Pancreas (tissue), 10 donors: ENCODE data around the gene TMCO6. TPM values are rescaled to one million over a fixed set of nuclear protein-coding genes. Genes with fewer than 3 reads are reported as not detected.

Experiments
- ATAC-seq, 4 donors: fragments of 200-7000 bp; cut with Tn5 transposase; one replicate each; pipeline versions ENCODE4 v1.8.0 to v1.9.1; 2020; ENCODE audit warnings: mild to moderate bottlenecking in 4 of 4, moderate library complexity in 4 of 4
- DNase-seq, 6 donors: peaks; one replicate each; pipeline ENCODE4 v3.0.0-alpha.2; 2020
- FAIRE-seq: peaks from 2 replicates; lab custom pipeline; 2012; peaks lifted over from hg19 to GRCh38; lab: Jason Lieb, UNC
- H3K27ac ChIP-seq, 4 donors: fragments of 200-600 bp; sonication (generic); 1 replicate in 3 of 4; 2 replicates in 1 of 4; pipeline versions ENCODE4 v1.5.0 to v1.8.0; 2020
- H3K27me3 ChIP-seq, 4 donors: fragments of 200-600 bp; one replicate each; pipeline ENCODE4 v1.8.0; 2021
- H3K36me3 ChIP-seq, 3 donors: fragments of 200-600 bp; sonication (generic) in 1 of 3; one replicate each; pipeline versions ENCODE4 v1.5.0 to v1.8.0; 2020 to 2021
- H3K4me1 ChIP-seq, 3 donors: fragments of 200-600 bp; one replicate each; pipeline ENCODE4 v1.8.0; 2021
- H3K4me3 ChIP-seq, 4 donors: fragments of 200-600 bp; sonication (generic) in 2 of 4; one replicate each; pipeline versions ENCODE4 v1.5.0 to v1.8.0; 2020 to 2021
- H3K9me3 ChIP-seq, 4 donors: fragments of 200-600 bp; one replicate each; pipeline ENCODE4 v1.8.0; 2021
- CTCF ChIP-seq, 4 donors: fragments of 200-600 bp; sonication (generic) in 3 of 4; IDR thresholded peaks; one replicate each; pipeline versions ENCODE4 v1.5.0 to v1.8.0; 2021; ENCODE audit warnings: antibody characterized with exemption in 4 of 4
- WGBS, 2 donors: extraction: QIAGEN DNeasy Blood & Tissue Kit; methylation state at CpG; one replicate each; pipeline ENCODE4 v1.1.7; 2013; 5-methylcytosine and 5-hydroxymethylcytosine counted together
- intact Hi-C, 3 donors: fragments of 100-400 bp; cut with DNase I; formaldehyde crosslinking; loops; one replicate each; pipeline versions ENCODE4 v1.11.1 to v1.14.2; 2022
- polyA plus RNA-seq, 2 donors: library from polyadenylated mRNA; stranded (reverse); fragments of 200-250 nt; gene quantifications; one replicate each; pipeline ENCODE4 v1.2.3, GENCODE V29; 2013
- total RNA-seq, 6 donors: library from RNA; stranded (reverse); fragmentation: NEBNext Ultra II Directional in 4 of 6; extraction: Animal tissue kit (Norgen Biotek cat#: 25700) in 4 of 6; gene quantifications; one replicate each; pipeline versions ENCODE4 v1.2.1 to v1.2.4, GENCODE V29; 2021 to 2023
- donor health status: healthy with polysubstance abuse.
- donor health status: DM: no; HTN: no; CAD: no; lungs with moderate emphysema.
- donor health status: DM: no; HTN: no; CAD: no.
- donor health status: control.
- donor health status: control.
- donor health status: Bipolar disorder and iron deficiency.
- donor health status: DM: yes; HTN: yes; CAD: no.
- donor health status: DM: no; HTN: no; CAD: no.
- donor health status: DM: no; HTN: no; CAD: no.
- donor health status: DM: yes; HTN: yes; CAD: no.

Gene TMCO6
- total and polyA plus RNA-seq, 8 donors = 5.5 to 19.7 (median 9.1) TPM

GRCh38 chr5:140630292-140631035 is 8.8 kb upstream of the TMCO6 start:
- Histone ChIP-seq H3K4me1 (peaks cover 0 to 8% (median 0%) of the 10 kb centered on the region in 3 donors), H3K4me3 (peak overlapping the region in 1 of 4 donors; percentile 65), H3K9me3 (no peaks in the 10 kb centered on the region), H3K27me3 (no peaks in the 10 kb centered on the region), H3K36me3 (no peaks in the 10 kb centered on the region), H3K27ac (peak overlapping the region in 2 of 4 donors; percentile 68 to 75)
- 71 to 76% methylated on average over 2 of the region's 2 CpGs for WGBS, 2 donors
- DNase-seq (no peak), ATAC-seq (no peak), FAIRE-seq (no peak)
- intact Hi-C loops = loop anchor here in 2 of 3 donors (10.0 kb wide), 2 partner anchors 66 to 266 kb away; partner anchors contain the start of genes APBB3 (in 1 of the 2), SLC35A4 (in 1 of the 2) and SLC4A9 (in 1 of the 2)
- TF ChIP-seq CTCF (IDR thresholded peaks at IDR 0.05) = no peak

- H3K4me1 ChIP-seq = peaks cover 0 to 8% (median 0%) of the 10 kb centered on the region in 3 donors
- no peak for FAIRE-seq
- H3K9me3 ChIP-seq = no peaks in the 10 kb centered on the region
- intact Hi-C loops = loop anchor here in 2 of 3 donors (10.0 kb wide), 2 partner anchors 66 to 266 kb away; partner anchors contain the start of genes APBB3 (in 1 of the 2), SLC35A4 (in 1 of the 2) and SLC4A9 (in 1 of the 2)
- ATAC-seq = no peak
- H3K36me3 ChIP-seq = no peaks in the 10 kb centered on the region
- WGBS, 2 donors = 96% methylated on average over 4 of the region's 4 CpGs
- H3K27me3 ChIP-seq = no peaks in the 10 kb centered on the region
- no peak for TF ChIP-seq CTCF (IDR thresholded peaks at IDR 0.05)
- no peak for DNase-seq
- peak overlapping the region in 2 of 4 donors; percentile 68 to 75 for H3K27ac ChIP-seq
- H3K4me3 ChIP-seq = peak overlapping the region in 1 of 4 donors; percentile 65
Observed at GRCh38 chr5:140631036-140631417, 8.2 kb upstream of the TMCO6 start.

- 2 to 4% methylated on average over 36 of the region's 36 CpGs for WGBS, 2 donors
- Histone ChIP-seq H3K27ac (peak overlapping the region; percentile 33 to 75 (median 62)), H3K4me1 (peaks cover 0 to 8% (median 0%) of the 10 kb centered on the region in 3 donors), H3K36me3 (no peaks in the 10 kb centered on the region), H3K9me3 (no peaks in the 10 kb centered on the region), H3K27me3 (no peaks in the 10 kb centered on the region), H3K4me3 (peak overlapping the region; percentile 28 to 65 (median 42))
- intact Hi-C loops = loop anchor here in 2 of 3 donors (10.0 kb wide), 2 partner anchors 67 to 267 kb away; partner anchors contain the start of genes APBB3 (in 1 of the 2), SLC35A4 (in 1 of the 2) and SLC4A9 (in 1 of the 2)
- ATAC-seq (peak; percentile 70 to 80 (median 76)), FAIRE-seq (no peak), DNase-seq (peak in 5 of 6 donors; percentile 43 to 78 (median 65))
- TF ChIP-seq CTCF (IDR thresholded peaks at IDR 0.05) = no peak
Observed at GRCh38 chr5:140631831-140632365, 7.4 kb upstream of the TMCO6 start.

GRCh38 chr5:140632366-140633020 is 6.8 kb upstream of the TMCO6 start:
- ATAC-seq = peak; percentile 65 to 78 (median 77)
- no peaks in the 10 kb centered on the region for H3K36me3 ChIP-seq
- no peak for TF ChIP-seq CTCF (IDR thresholded peaks at IDR 0.05)
- FAIRE-seq = no peak
- peak in 5 of 6 donors; percentile 48 to 80 (median 59) for DNase-seq
- no peaks in the 10 kb centered on the region for H3K27me3 ChIP-seq
- intact Hi-C loops = loop anchor here in 2 of 3 donors (10.0 kb wide), 2 partner anchors 68 to 268 kb away; partner anchors contain the start of genes APBB3 (in 1 of the 2), SLC35A4 (in 1 of the 2) and SLC4A9 (in 1 of the 2)
- no peaks in the 10 kb centered on the region for H3K9me3 ChIP-seq
- H3K4me3 ChIP-seq = peak overlapping the region; percentile 28 to 65 (median 42)
- WGBS, 2 donors = 1% methylated on average over 51 of the region's 51 CpGs
- peak overlapping the region; percentile 33 to 75 (median 62) for H3K27ac ChIP-seq
- H3K4me1 ChIP-seq = peaks cover 0 to 8% (median 0%) of the 10 kb centered on the region in 3 donors
